ENCODE measurements around the gene IQCK.

The IQCK gene

GRCh38 chr16:19696961-19697360 is 21.1 kb upstream of the IQCK start:
- H3K4me1 ChIP-seq (ENCODE audit: low read depth, poor library complexity, severe bottlenecking): peaks cover 9% of the 10 kb centered on the region
- no peak overlapping the region for H3K27ac ChIP-seq
- no peak overlapping the region for H2AFZ ChIP-seq (ENCODE audit: low read depth)
- H4K20me1 ChIP-seq (ENCODE audit: insufficient read depth): no peaks in the 10 kb centered on the region
- H3K27me3 ChIP-seq (ENCODE audit: insufficient read depth, low read depth): no peaks in the 10 kb centered on the region
- no peak overlapping the region for H3K9ac ChIP-seq
- no peak overlapping the region for H3K4me3 ChIP-seq (IDR thresholded peaks at IDR 0.05; ENCODE audit: insufficient read depth, low read depth, low read length)
- no peaks in the 10 kb centered on the region for H3K79me2 ChIP-seq (ENCODE audit: insufficient read depth, low read depth)
- no peaks in the 10 kb centered on the region for H3K36me3 ChIP-seq (ENCODE audit: insufficient read depth)
- H3K4me2 ChIP-seq: no peak overlapping the region; the same call in 1 of the 2 replicates
- no peak for TF ChIP-seq CTCF (conservative IDR thresholded peaks at IDR 0.05; ENCODE audit: low read depth, low read length)

- H3K79me2 ChIP-seq (ENCODE audit: insufficient read depth, low read depth): no peaks in the 10 kb centered on the region
- H3K4me1 ChIP-seq (ENCODE audit: low read depth, poor library complexity, severe bottlenecking): peaks cover 9% of the 10 kb centered on the region
- no peak overlapping the region for H3K9ac ChIP-seq
- H3K4me2 ChIP-seq: no peak overlapping the region
- no peak overlapping the region for H2AFZ ChIP-seq (ENCODE audit: low read depth)
- H3K27ac ChIP-seq: no peak overlapping the region
- H4K20me1 ChIP-seq (ENCODE audit: insufficient read depth): no peaks in the 10 kb centered on the region
- no peaks in the 10 kb centered on the region for H3K36me3 ChIP-seq (ENCODE audit: insufficient read depth)
- TF ChIP-seq CTCF (conservative IDR thresholded peaks at IDR 0.05; ENCODE audit: low read depth, low read length): no peak
- H3K4me3 ChIP-seq (IDR thresholded peaks at IDR 0.05; ENCODE audit: insufficient read depth, low read depth, low read length): no peak overlapping the region
- H3K27me3 ChIP-seq (ENCODE audit: insufficient read depth, low read depth): no peaks in the 10 kb centered on the region
Measured at GRCh38 chr16:19697756-19698318, 20.2 kb upstream of the IQCK start.

GRCh38 chr16:19698480-19699465 is 19.3 kb upstream of the IQCK start:
- TF ChIP-seq CTCF (conservative IDR thresholded peaks at IDR 0.05; ENCODE audit: low read depth, low read length): no peak
- no peak overlapping the region for H3K27ac ChIP-seq
- no peak overlapping the region for H3K9ac ChIP-seq
- H2AFZ ChIP-seq (ENCODE audit: low read depth): no peak overlapping the region
- H3K4me1 ChIP-seq (ENCODE audit: low read depth, poor library complexity, severe bottlenecking): peaks cover 9% of the 10 kb centered on the region
- H3K79me2 ChIP-seq (ENCODE audit: insufficient read depth, low read depth): no peaks in the 10 kb centered on the region
- no peaks in the 10 kb centered on the region for H3K36me3 ChIP-seq (ENCODE audit: insufficient read depth)
- no peaks in the 10 kb centered on the region for H3K27me3 ChIP-seq (ENCODE audit: insufficient read depth, low read depth)
- H3K4me3 ChIP-seq (IDR thresholded peaks at IDR 0.05; ENCODE audit: insufficient read depth, low read depth, low read length): no peak overlapping the region
- no peak overlapping the region for H3K4me2 ChIP-seq
- no peaks in the 10 kb centered on the region for H4K20me1 ChIP-seq (ENCODE audit: insufficient read depth)

GRCh38 chr16:19699472-19699871 is 18.6 kb upstream of the IQCK start:
- no peak overlapping the region for H3K27ac ChIP-seq
- no peak overlapping the region for H3K4me3 ChIP-seq (IDR thresholded peaks at IDR 0.05; ENCODE audit: insufficient read depth, low read depth, low read length)
- no peaks in the 10 kb centered on the region for H3K79me2 ChIP-seq (ENCODE audit: insufficient read depth, low read depth)
- no peak overlapping the region for H2AFZ ChIP-seq (ENCODE audit: low read depth)
- H3K4me1 ChIP-seq (ENCODE audit: low read depth, poor library complexity, severe bottlenecking): peaks cover 9% of the 10 kb centered on the region
- TF ChIP-seq CTCF (conservative IDR thresholded peaks at IDR 0.05; ENCODE audit: low read depth, low read length): no peak
- no peaks in the 10 kb centered on the region for H4K20me1 ChIP-seq (ENCODE audit: insufficient read depth)
- H3K36me3 ChIP-seq (ENCODE audit: insufficient read depth): peaks cover 2% of the 10 kb centered on the region; the same call in 1 of the 2 replicates
- no peak overlapping the region for H3K4me2 ChIP-seq
- H3K9ac ChIP-seq: no peak overlapping the region
- no peaks in the 10 kb centered on the region for H3K27me3 ChIP-seq (ENCODE audit: insufficient read depth, low read depth)
